Middle frontal gyrus (tissue), 1 donor: ENCODE data around the gene MUC2.

Experiments
- DNase-seq: peaks from one replicate; pipeline ENCODE4 v3.0.0-alpha.2; 2015; ENCODE audit warnings: low spot score; ENCODE audit errors: extremely low spot score

MUC2 gene

DNA sequence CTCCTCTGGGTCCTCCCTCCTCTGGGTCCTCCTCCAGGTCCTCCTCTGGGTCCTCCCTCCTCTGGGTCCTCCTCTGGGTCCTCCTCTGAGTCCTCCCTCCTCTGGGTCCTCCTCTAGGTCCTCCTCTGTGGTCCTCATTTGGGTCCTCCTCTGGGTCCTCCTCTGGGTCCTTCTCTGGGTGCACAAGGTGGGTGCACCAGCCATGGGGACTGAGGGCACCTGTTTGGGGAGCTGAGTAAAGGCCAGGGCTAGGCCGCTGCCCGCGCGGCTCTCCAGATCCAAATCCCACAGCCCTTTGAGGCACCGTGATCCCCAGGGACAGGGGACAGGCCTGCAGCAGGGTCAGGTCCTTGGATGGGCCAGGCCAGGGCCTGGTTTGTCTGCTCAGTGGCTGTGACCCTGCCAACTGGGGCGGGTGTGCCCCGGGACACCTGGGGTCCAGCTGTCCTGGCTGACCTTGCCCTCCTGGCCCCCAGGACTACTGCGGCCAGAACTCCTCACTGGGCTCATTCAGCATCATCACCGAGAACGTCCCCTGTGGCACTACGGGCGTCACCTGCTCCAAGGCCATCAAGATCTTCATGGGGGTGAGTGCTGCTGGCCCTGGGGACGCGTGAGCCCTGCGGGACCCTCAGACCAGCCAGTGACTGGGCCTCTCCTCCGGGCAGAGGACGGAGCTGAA is 12.7 kb downstream of the MUC2 start:
- no peak for DNase-seq

DNA sequence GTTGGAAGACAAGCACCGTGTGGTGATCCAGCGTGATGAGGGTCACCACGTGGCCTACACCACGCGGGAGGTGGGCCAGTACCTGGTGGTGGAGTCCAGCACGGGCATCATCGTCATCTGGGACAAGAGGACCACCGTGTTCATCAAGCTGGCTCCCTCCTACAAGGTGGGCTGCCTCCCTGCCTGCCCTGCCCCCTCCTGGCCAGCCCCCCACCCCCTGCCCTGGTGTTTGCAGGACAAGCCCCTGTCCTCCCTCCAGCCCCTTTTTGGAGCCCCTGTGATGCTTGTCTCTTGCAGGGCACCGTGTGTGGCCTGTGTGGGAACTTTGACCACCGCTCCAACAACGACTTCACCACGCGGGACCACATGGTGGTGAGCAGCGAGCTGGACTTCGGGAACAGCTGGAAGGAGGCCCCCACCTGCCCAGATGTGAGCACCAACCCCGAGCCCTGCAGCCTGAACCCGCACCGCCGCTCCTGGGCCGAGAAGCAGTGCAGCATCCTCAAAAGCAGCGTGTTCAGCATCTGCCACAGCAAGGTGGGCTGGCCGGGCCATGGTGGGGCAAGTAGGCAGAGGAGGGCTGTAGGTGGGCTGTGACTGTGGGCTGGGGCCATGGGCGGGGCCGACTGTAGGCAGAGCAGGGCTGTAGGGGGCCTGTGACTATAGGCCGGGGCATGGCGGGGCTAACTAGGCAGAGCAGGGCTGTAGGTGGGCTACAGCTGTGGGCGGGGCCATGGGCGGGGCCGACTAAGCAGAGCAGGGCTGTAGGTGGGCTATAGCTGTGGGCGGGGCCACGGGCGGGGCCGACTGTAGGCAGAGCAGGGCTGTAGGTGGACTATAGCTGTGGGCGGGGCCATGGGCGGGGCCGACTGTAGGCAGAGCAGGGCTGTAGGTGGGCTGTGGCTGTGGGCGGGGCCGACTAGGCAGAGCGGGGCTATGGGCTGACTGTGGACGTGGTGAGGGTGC is 13.6 kb downstream of the MUC2 start:
- no peak for DNase-seq

DNA sequence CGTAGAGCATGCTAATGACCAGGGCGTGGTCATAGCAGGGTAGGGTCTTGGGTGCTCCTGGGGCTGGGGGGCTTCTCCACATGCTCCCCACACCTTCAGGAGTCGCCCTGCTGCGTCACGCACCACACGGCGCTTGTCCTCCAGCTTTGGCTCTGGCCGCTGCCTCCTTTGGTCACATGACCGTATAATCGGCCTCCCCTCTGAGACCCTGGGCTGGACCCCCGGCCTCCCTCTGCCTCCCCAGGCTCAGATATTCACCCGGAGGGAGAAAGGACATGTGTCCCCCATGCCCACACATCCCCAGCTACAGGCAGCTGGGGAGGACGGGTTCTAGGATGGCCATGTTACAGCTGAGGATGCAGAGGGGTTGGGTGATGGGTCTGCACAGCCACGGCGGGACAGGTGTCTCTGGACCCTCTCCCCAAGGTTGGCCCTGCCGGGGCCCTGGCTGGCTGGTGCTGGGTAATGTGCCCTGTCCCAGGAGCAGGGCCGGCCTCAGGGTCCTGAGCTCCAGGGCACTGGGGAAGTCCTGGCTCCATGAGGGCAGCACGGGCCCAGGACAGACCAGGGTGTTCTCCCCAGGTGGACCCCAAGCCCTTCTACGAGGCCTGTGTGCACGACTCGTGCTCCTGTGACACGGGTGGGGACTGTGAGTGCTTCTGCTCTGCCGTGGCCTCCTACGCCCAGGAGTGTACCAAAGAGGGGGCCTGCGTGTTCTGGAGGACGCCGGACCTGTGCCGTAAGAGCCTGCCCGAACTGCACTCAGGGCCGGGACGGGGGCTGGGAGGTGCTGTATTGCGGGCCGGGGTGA is 14.5 kb downstream of the MUC2 start:
- DNase-seq = no peak

DNA sequence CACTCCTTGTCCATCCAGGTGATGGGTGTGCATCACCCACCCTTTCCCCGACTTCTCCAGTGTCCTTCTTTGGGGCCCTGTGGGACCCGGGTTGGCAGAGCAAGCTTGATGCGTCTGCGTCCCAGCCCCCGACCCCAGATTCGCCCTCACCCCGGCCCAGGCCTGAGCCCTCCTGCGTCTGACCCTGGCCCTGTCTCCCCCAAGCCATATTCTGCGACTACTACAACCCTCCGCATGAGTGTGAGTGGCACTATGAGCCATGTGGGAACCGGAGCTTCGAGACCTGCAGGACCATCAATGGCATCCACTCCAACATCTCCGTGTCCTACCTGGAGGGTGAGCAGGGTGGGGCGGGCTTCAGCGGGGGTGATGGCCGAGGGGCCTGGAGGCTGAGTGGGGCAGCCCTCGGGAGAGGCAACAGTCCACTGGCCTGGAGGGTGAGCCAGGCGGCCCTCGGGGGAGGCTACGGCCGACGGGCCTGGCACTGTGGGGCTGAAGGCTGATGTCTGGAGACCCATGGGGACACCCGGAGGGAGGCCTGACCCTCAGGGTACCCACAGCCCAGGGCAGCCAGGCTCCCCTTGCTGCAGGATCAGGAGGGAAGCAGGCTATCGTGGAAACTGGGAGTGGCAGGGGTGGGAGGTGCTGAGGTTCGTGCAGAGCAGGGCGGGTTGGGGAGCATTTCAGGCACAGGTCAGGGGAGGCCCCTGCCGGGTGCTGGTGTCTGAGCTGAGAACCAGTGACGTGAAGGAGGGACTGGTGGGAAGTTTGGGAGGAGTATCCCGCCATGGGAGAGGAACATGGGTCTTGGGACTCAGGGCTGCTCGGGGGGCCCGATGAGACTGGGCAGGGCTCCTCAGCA is 15.3 kb downstream of the MUC2 start:
- DNase-seq = no peak

DNA sequence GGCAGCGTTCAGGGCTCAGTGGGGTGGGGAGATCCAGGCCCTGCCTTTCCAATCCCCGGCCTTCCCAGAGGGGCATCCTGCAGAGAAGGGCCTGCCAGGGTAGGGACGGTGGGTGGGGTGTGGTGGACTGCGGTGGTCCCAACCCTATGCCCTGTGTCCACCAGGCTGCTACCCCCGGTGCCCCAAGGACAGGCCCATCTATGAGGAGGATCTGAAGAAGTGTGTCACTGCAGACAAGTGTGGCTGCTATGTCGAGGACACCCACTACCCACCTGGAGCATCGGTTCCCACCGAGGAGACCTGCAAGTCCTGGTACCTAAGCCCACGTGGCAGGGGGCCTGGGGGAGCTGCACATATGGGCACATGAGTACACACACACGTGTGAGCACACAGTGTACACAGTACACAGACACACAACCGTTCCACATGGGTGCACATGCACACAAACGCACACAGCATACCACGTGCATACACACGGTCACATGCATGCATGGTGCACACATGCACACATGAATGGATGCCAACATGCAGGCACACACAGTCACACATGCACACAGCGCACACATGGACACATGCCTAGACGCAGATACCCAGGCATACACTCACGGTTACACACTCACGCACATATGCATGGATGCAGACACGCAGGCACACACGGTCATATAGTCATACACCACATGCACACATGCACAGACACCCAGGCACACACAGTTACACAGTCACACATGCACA is 16.1 kb downstream of the MUC2 start:
- DNase-seq = no peak

DNA sequence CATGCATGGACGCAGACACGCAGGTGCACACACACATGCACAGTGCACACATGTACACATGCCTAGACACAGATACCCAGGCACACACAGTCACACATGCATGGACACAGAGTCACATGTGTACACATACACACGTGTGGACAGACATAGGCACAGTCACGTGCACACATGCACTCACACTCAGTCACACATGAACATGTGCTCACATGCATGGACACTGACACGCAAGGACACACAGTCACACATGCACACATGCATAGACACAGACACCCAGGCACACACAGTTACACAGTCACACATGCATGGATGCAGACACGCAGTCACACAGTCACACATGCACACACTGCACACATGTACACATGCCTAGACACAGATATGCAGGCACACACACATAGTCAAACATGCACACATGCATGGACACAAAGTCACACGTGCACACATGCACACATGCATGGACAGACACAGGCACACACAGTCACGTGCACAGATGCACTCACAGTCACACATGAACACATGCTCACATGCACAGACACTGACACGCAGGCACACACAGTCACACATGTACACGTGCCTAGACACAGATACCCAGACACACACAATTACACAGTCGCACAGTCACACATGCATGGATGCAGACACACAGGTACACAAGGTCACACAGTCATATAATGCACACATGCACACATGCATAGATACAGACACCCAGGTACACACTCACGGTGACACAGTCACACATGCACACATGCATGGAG is 16.8 kb downstream of the MUC2 start:
- no peak for DNase-seq

DNA sequence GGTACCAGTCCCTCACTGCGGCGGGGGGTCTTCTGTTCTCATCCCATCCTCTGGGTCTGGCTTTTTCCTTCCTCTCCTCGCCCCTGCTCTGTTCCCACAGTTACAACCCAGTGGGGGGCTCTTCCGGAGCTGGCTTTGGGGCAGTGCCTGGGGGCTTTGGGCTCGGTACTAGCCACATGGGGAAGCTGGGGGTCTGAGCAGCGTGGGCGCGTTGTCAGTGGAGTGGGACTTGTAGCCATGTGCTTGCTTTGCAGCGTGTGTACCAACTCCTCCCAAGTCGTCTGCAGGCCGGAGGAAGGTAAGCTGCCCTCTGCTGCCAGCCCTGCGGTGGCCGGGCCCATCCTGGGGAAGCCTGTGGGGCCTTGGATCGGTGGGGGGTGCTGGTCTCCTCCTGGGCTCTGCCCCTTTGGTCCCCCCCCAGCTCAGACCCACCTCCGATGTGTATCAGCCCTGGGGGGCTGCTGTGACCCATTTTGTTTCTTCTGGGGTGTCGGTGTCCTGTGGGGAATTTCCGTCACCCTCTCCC is 17.5 kb downstream of the MUC2 start:
- no peak for DNase-seq

DNA sequence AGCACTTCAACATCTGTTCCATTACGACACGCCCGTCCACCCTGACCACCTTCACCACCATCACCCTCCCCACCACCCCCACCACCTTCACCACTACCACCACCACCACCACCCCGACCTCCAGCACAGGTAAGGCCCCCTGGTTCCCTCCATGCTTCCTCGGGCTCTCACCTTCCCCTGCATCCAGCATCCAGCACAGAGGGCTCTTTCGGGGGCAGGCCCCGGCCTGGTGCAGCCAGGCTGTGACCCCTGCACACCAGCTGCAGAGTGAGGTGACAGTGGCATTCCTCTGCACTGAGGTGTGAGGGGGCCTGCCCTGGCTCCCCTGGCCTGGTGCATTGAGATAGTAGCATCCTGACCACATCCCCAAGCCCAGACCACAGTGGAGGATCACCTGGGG is 18.2 kb downstream of the MUC2 start:
- DNase-seq = no peak

DNA sequence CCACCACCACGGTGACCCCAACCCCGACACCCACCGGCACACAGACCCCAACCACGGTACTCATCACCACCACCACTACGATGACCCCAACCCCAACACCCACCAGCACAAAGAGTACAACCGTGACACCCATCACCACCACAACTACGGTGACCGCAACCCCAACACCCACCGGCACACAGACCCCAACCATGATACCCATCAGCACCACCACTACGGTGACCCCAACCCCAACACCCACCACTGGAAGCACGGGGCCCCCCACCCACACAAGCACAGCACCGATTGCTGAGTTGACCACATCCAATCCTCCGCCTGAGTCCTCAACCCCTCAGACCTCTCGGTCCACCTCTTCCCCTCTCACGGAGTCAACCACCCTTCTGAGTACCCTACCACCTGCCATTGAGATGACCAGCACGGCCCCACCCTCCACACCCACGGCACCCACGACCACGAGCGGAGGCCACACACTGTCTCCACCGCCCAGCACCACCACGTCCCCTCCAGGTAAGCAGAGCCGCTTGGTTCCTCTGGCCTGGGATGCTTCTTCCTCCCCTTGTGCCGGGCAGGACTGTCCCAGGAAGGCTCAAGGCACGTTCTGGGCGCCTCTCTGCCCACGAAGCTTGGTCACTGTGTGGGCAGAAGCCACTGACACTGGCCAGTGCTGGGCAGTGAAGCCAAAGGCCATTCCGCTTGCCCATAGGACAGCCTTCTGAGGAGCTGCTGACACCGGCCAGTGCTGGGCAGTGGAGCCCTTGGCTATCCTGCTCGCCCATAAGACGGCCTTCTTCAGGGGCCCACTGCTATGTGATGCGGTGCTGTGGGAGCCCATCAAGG is 25.1 kb downstream of the MUC2 start:
- DNase-seq = no peak

DNA sequence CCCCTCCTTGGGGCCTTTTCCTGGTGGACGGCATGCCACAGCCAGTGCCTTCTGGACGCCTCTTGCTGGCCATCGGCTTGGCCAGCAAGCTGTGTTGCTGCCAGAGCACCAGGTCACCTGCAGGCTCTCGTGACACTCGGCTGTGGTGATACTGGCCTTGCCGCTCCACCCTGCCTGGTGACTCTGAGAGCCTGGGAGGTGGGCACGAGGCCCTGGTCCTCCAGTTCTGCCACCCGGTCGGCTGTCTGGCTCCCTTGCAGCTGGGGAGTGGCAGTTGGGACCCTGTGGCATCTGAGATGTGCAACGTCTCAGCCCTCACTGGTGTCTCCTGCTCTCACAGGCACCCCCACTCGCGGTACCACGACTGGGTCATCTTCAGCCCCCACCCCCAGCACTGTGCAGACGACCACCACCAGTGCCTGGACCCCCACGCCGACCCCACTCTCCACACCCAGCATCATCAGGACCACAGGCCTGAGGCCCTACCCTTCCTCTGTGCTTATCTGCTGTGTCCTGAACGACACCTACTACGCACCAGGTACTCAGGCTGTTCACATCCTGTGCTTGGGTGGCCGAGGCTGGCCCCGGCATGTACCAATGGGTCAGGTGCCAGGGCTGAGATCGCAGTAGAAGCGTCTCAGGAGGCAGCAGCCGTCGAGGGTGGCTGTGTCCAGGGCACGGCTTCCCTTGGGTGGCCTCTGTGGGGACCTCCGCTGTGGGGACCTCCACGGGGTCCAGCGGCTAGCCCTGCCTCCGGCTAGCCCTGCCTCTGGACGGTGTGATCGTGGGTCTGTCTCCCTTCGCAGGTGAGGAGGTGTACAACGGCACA is 26.0 kb downstream of the MUC2 start:
- DNase-seq = no peak

DNA sequence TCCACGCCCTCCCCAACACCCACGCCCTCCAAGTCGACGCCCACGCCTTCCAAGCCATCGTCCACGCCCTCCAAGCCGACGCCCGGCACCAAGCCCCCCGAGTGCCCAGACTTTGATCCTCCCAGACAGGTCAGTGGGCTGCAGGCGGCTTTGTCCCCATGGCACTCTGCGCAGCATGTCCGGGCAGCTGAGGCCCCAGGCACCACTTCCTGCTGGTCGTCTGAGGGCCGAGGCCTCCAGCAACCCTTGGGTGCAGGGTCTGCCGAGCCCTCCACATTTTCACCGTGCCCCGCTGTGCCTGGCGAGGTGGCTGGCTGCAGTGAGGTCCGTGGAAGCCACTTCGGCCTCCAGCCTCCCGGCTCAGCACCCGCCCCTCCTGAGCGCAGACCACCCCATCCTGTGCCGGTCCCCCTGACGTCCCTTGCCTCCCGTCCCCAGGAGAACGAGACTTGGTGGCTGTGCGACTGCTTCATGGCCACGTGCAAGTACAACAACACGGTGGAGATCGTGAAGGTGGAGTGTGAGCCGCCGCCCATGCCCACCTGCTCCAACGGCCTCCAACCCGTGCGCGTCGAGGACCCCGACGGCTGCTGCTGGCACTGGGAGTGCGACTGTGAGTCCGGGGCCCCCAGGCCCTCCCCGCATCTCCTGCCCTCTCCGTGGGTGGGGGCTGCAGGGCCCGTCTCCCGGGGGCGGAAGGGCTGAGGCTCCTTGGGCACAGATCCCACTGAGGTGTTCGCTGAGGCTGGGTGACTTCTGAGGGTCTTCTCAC is 26.8 kb downstream of the MUC2 start:
- DNase-seq = no peak

DNA sequence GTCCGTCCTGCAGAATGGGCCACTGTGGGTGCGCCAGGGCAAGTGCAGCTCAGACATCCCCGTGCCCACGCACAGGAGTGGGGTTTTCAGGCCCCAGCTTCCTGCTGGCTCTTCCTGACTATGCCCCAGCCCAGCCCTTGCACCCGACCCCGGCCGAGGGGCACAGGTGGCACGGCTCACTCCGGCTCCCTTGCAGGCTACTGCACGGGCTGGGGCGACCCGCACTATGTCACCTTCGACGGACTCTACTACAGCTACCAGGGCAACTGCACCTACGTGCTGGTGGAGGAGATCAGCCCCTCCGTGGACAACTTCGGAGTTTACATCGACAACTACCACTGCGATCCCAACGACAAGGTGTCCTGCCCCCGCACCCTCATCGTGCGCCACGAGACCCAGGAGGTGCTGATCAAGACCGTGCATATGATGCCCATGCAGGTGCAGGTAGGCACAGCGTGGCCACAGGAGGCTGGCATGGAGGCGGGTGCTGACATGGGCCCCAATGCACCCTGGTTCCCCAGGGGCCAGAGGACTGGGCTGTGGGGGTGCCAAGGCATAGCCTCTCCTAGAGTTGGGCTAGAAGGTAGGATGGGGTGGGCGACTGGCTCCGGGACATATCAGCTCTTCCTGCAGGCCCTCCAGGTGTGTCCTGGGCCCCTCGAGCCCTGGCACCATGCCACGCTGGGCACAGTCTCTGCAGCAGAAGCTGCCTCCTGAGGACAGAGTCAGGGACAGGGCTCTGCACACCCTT is 27.7 kb downstream of the MUC2 start:
- no peak for DNase-seq

DNA sequence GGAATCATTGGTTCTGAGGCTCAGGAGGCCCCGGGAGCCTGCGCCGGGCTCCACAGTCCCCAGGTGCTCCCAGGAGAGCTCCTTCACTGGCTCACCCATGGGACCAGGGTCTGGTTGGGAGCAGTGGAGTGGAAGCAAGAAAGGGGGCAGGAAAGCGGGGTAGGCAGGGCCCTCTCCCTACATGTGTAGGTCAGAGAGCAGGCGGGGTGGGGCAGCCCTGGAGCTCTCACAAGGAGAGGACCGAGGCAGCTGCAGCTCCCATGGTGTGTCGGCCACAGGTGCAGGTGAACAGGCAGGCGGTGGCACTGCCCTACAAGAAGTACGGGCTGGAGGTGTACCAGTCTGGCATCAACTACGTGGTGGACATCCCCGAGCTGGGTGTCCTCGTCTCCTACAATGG is 28.3 kb downstream of the MUC2 start:
- DNase-seq = no peak

DNA sequence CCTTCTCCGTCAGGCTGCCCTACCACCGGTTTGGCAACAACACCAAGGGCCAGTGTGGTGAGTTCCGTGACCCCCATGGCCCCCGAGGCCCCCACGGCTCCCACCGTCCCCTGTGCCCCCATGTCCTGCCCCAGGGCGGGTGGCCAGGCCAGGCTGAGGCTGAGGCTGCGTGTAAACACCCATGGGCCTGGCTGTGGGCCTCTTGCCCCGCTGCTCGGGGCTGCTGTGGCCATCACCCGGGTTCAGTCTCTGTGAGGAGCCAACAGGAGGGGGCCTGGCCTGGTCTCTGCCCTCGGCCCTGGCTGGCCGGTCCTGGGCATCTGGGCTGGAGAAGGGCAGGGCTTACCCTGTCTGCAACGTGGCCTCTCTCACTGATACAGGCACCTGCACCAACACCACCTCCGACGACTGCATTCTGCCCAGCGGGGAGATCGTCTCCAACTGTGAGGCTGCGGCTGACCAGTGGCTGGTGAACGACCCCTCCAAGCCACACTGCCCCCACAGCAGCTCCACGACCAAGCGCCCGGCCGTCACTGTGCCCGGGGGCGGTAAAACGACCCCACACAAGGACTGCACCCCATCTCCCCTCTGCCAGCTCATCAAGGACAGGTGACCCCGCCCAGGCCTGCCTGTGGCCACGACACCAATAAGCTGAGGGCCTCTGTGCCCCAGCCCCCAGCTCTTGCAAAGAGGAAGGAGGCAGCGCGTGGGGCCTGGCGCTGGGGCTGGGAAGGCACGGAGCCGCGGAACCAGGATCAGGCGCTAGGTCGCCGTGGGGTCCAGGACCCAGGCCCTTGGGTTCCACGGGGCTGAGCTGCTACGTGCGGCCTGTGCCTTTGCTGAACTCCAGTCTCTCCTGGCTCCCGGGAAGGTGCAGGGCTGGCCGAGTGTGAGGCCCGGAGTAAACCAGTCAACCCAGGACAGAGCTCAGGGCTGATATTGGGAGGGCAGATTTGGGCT is 29.0 kb downstream of the MUC2 start:
- no peak for DNase-seq
